ENCODE results near the gene TMEM163. TPM values are rescaled to one million over a fixed set of nuclear protein-coding genes. Genes with fewer than 3 reads are reported as not detected.
"Not testable (repeated sequence)": the region's sequence is repeated elsewhere in the genome, so short reads cannot be mapped to it uniquely, and the experiment has no call there.

TMEM163 gene
- total RNA-seq, 4 donors from 2014 or later: 0.34 to 1.2 TPM; not detected in 2

DNA sequence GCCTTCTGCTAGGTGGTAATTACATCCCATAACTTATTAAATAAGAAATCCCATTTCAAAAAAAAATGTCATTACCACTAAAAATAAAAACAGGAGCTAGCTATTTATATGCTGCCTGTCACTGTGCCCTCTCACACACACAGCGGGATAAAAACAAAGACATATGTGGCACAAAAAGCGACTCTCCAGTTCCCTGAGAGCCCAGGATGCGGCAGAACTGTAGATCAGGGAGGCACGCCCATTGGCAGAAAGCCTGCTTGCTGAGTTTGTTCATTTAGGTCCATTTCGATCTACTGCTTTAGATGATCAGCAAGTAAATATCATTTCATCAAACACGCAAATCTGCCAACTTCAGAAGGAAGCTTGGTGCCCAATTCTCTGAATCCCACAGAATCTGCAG lies 124.4 kb downstream of the TMEM163 start:
- H3K27me3 ChIP-seq: no peaks in the 10 kb centered on the region
- H3K36me3 ChIP-seq: no peaks in the 10 kb centered on the region
- H3K4me1 ChIP-seq: no peaks in the 10 kb centered on the region
- intact Hi-C loops (cut with DNase I; ENCODE audit: low total_unique reads): no loop called here
- no peak overlapping the region for H3K4me3 ChIP-seq
- TF ChIP-seq CTCF (IDR thresholded peaks at IDR 0.05) (no peak), POLR2A (IDR thresholded peaks at IDR 0.05) (no peak)
- no peak overlapping the region for H3K27ac ChIP-seq
- no peak for DNase-seq
- peaks cover 0 to 7% of the 10 kb centered on the region in 2 donors for H3K9me3 ChIP-seq

GRCh38 chr2:134593519-134593918 lies 125.3 kb downstream of the TMEM163 start:
- Histone ChIP-seq H3K27ac (no peak overlapping the region), H3K9me3 (peaks cover 0 to 7% of the 10 kb centered on the region in 2 donors), H3K27me3 (no peaks in the 10 kb centered on the region), H3K4me1 (no peaks in the 10 kb centered on the region), H3K36me3 (no peaks in the 10 kb centered on the region), H3K4me3 (no peak overlapping the region)
- DNase-seq: no peak
- intact Hi-C loops (cut with DNase I; ENCODE audit: low total_unique reads): no loop called here
- TF ChIP-seq POLR2A (IDR thresholded peaks at IDR 0.05) (no peak), CTCF (IDR thresholded peaks at IDR 0.05) (no peak)

DNA sequence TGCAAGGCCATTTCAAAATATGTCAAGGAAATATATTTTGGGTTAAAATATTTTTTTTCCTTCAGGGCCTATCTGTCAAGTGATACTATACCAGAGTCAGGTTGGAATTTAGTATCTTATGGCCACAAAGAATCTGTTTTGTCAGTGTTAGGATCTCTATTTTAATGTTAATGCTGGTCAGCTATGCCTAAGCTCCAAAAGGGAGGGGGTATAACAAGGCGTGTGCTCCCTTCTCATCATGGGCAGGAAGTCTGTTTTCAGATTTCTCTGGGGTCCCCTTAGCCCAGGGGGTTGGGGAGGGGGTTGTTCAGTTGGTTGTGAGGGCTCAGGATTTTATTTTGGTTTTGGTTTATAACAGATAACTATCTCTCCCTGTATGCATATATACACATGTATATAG lies 126.4 kb downstream of the TMEM163 start:
- Histone ChIP-seq H3K27me3 (no peaks in the 10 kb centered on the region), H3K4me3 (no peak overlapping the region), H3K9me3 (peaks cover 0 to 7% of the 10 kb centered on the region in 2 donors), H3K27ac (no peak overlapping the region), H3K4me1 (no peaks in the 10 kb centered on the region), H3K36me3 (no peaks in the 10 kb centered on the region)
- intact Hi-C loops (cut with DNase I; ENCODE audit: low total_unique reads): no loop called here
- no peak for DNase-seq
- TF ChIP-seq POLR2A (IDR thresholded peaks at IDR 0.05): no peak
- no peak for TF ChIP-seq CTCF (IDR thresholded peaks at IDR 0.05)

GRCh38 chr2:134591526-134591925 lies 127.3 kb downstream of the TMEM163 start:
- no peak for DNase-seq

DNA sequence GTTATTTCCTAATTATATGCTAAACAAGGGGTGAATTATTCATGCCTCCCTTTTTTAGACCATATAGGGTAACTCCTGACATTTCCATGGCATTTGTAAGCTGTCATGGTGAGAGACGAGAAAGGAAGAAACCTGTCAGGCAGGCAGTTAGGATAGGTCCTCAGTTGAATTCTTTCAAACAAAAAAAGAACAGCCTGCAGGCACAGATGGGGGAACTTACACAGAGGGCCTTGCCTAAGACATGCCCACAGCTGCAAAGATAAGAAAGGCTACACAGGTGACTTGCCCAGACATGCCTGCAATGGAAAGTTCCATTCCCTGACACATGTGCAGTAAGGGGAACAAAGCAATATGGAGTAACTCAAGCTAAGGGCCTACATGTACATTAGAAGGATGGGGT lies 128.1 kb downstream of the TMEM163 start:
- Histone ChIP-seq H3K4me1 (no peaks in the 10 kb centered on the region), H3K27ac (no peak overlapping the region), H3K9me3 (peaks cover 0 to 7% of the 10 kb centered on the region in 2 donors), H3K4me3 (no peak overlapping the region), H3K36me3 (no peaks in the 10 kb centered on the region), H3K27me3 (no peaks in the 10 kb centered on the region)
- intact Hi-C loops (cut with DNase I; ENCODE audit: low total_unique reads): no loop called here
- TF ChIP-seq CTCF (IDR thresholded peaks at IDR 0.05) (no peak), POLR2A (IDR thresholded peaks at IDR 0.05) (no peak)
- no peak for DNase-seq

More at GRCh38 chr2:134591526-134591925, 127.3 kb downstream of the TMEM163 start:
- Histone ChIP-seq H3K27ac (no peak overlapping the region), H3K9me3 (peaks cover 0 to 7% of the 10 kb centered on the region in 2 donors), H3K4me1 (no peaks in the 10 kb centered on the region), H3K27me3 (no peaks in the 10 kb centered on the region), H3K4me3 (no peak overlapping the region), H3K36me3 (no peaks in the 10 kb centered on the region)
- intact Hi-C loops (cut with DNase I; ENCODE audit: low total_unique reads): no loop called here
- TF ChIP-seq POLR2A (IDR thresholded peaks at IDR 0.05) (no peak), CTCF (IDR thresholded peaks at IDR 0.05) (no peak)

DNA sequence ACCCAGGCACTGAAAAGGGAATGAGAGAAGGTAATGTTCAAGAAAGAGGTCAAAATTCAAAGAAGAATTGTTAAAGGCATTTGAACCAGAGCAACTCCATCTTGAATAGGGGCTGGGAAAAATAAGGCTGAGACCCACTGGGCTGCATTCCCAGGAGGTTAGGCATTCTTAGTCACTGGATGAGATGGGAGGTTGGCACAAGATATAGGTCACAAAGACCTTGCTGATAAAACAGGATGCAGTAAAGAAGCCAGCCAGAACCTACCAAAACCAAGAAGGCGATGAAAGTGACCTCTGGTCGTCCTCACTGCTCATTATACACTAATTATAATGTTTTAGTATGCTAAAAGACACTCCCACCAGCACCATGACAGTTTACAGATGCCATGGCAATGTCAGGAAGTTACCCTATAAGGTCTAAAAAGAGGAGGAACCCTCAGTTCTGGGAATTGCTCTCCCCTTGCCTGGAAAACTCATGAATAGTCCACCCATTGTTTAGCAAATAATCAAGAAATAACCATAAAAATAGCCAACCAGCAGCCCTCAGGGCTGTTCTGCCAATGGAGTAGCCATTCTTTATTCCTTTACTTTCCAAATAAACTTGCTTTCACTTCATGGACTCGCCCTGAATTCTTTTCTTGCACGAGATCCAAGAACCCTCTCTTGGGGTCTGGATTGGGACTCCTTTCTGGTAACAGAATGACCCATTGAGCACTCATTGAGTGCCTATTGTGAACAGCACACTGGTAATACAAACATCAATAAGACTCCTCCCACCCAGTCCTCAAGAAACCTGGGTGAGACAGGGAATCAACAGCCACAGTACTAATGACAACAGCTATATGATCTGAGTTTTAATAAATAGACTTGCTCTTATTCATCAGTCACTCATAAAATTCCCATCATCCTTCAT lies 129.4 kb downstream of the TMEM163 start:
- H3K27ac ChIP-seq; H3K27me3 ChIP-seq; H3K36me3 ChIP-seq; DNase-seq; H3K4me3 ChIP-seq; H3K9me3 ChIP-seq; H3K4me1 ChIP-seq; intact Hi-C loops (cut with DNase I; ENCODE audit: low total_unique reads): not testable (repeated sequence)

Measured in uterus (tissue), 4 donors.